GM23338 (cell line): ENCODE data around the gene NDUFA7. TPM values are rescaled to one million over a fixed set of nuclear protein-coding genes. Genes with fewer than 3 reads are reported as not detected.

Experiments
- ATAC-seq: fragments of 200-7000 bp; cut with Tn5 transposase; 3 replicates; pipeline ENCODE4 v1.9.1; 2020
- DNase-seq: peaks from one replicate; pipeline ENCODE4 v3.0.0-alpha.2; 2015; ENCODE audit warnings: low spot score
- H2AFZ ChIP-seq: fragments of 200-600 bp; sonication (generic); 2 replicates; pipeline ENCODE4 v1.8.0; 2016; ENCODE audit warnings: antibody characterized with exemption, mild to moderate bottlenecking, moderate library complexity
- H3F3A ChIP-seq: fragments of 200-600 bp; sonication (generic); replicated peaks from 2 replicates; pipeline ENCODE4 v1.8.0; 2017; ENCODE audit warnings: antibody characterized with exemption, mixed run types, low read depth
- H3K27ac ChIP-seq: fragments of 200-600 bp; sonication (generic); 2 replicates; pipeline ENCODE4 v1.6.1; 2016; ENCODE audit warnings: low read depth
- H3K27me3 ChIP-seq: fragments of 200-600 bp; sonication (generic); 2 replicates; pipeline ENCODE4 v1.8.0; 2016; ENCODE audit warnings: mild to moderate bottlenecking, mixed run types, moderate library complexity; ENCODE audit not compliant: insufficient read depth
- H3K36me3 ChIP-seq: fragments of 200-600 bp; sonication (generic); 2 replicates; pipeline ENCODE4 v1.8.0; 2016; ENCODE audit warnings: mild to moderate bottlenecking; ENCODE audit not compliant: insufficient read depth
- H3K4me1 ChIP-seq: fragments of 200-600 bp; sonication (generic); 2 replicates; pipeline ENCODE4 v1.8.0; 2016; ENCODE audit warnings: mild to moderate bottlenecking, moderate library complexity; ENCODE audit not compliant: insufficient read depth
- H3K4me2 ChIP-seq: fragments of 200-600 bp; sonication (generic); 2 replicates; pipeline ENCODE4 v1.7.1; 2017; ENCODE audit warnings: mixed run types
- H3K4me3 ChIP-seq: fragments of 200-600 bp; sonication (generic); 2 replicates; pipeline ENCODE4 v1.6.1; 2016; ENCODE audit warnings: mixed run types
- H3K79me2 ChIP-seq: fragments of 200-600 bp; sonication (generic); replicated peaks from 2 replicates; pipeline ENCODE4 v1.8.0; 2017; ENCODE audit warnings: mild to moderate bottlenecking; ENCODE audit not compliant: insufficient read depth
- H3K9me2 ChIP-seq: fragments of 200-600 bp; sonication (generic); 2 replicates; pipeline ENCODE4 v1.8.0; 2017; ENCODE audit not compliant: insufficient read depth
- H4K20me1 ChIP-seq: fragments of 200-600 bp; sonication (generic); replicated peaks from 2 replicates; pipeline ENCODE4 v1.8.0; 2017; ENCODE audit warnings: mild to moderate bottlenecking; ENCODE audit not compliant: insufficient read depth
- H3K27ac Mint-ChIP-seq: 2 replicates; pipeline ENCODE4 v1.8.0; 2020; ENCODE audit warnings: inconsistent platforms, mild to moderate bottlenecking, moderate library complexity, mixed read lengths
- H3K27me3 Mint-ChIP-seq: 3 replicates; pipeline ENCODE4 v1.8.0; 2022; ENCODE audit warnings: low read depth, mild to moderate bottlenecking, moderate library complexity, mixed read lengths, inconsistent platforms; ENCODE audit not compliant: insufficient read depth, poor library complexity
- H3K36me3 Mint-ChIP-seq: 3 replicates; pipeline ENCODE4 v1.8.0; 2021; ENCODE audit warnings: low read depth, mild to moderate bottlenecking, inconsistent platforms, moderate library complexity, mixed read lengths
- H3K4me1 Mint-ChIP-seq: 3 replicates; pipeline ENCODE4 v1.8.0; 2020; ENCODE audit warnings: mild to moderate bottlenecking, inconsistent platforms, mixed read lengths
- H3K4me3 Mint-ChIP-seq: 3 replicates; pipeline ENCODE4 v1.8.0; 2021; ENCODE audit warnings: moderate library complexity, mild to moderate bottlenecking, inconsistent platforms, mixed read lengths
- H3K9me3 Mint-ChIP-seq: 3 replicates; pipeline ENCODE4 v1.8.0; 2020; ENCODE audit warnings: moderate library complexity, mild to moderate bottlenecking, inconsistent platforms, mixed read lengths
- CREB1 ChIP-seq: fragments of 250-450 bp; sonication (Bioruptor Pico); IDR thresholded peaks from 2 replicates; pipeline ENCODE4 v1.5.0; 2020; ENCODE audit warnings: low read depth, mild to moderate bottlenecking, moderate library complexity
- CTCF ChIP-seq, 2 experiments: fragments of 200-600 bp in 1 of 2; sonication (generic) in 1 of 2; conservative IDR thresholded peaks; 2 replicates each; pipeline versions ENCODE4 v1.5.1 to v1.6.1; 2016 to 2017; ENCODE audit warnings: antibody characterized with exemption in 2 of 2, low read depth in 2 of 2, mild to moderate bottlenecking in 2 of 2, moderate library complexity in 1 of 2
- ETS1 ChIP-seq: IDR thresholded peaks from 2 replicates; pipeline ENCODE4 v1.6.1; 2016; ENCODE audit warnings: antibody characterized with exemption
- EZH2phosphoT487 ChIP-seq: fragments of 200-600 bp; sonication (generic); IDR thresholded peaks from one replicate; pipeline ENCODE4 v1.8.1; 2018; ENCODE audit warnings: antibody characterized with exemption; ENCODE audit not compliant: unreplicated experiment
- NANOG ChIP-seq: IDR thresholded peaks from 2 replicates; pipeline ENCODE4 v1.6.1; 2016; ENCODE audit warnings: antibody characterized with exemption, borderline replicate concordance
- POLR2AphosphoS5 ChIP-seq: IDR thresholded peaks from 2 replicates; pipeline ENCODE4 v1.6.1; 2016; ENCODE audit warnings: antibody characterized with exemption, low read depth
- REST ChIP-seq: IDR thresholded peaks from one replicate; pipeline ENCODE4 v1.6.1; 2018; ENCODE audit warnings: antibody characterized with exemption; ENCODE audit not compliant: unreplicated experiment
- STAT1 ChIP-seq: IDR thresholded peaks from one replicate; pipeline ENCODE4 v1.6.1; 2016; ENCODE audit warnings: antibody characterized with exemption; ENCODE audit not compliant: unreplicated experiment
- ZNF114 ChIP-seq: fragments of 250-450 bp; sonication (Bioruptor Pico); IDR thresholded peaks from 2 replicates; pipeline ENCODE4 v1.5.0; 2020; ENCODE audit warnings: mild to moderate bottlenecking, moderate library complexity
- ZNF331 ChIP-seq: fragments of 250-450 bp; sonication (Bioruptor Pico); IDR thresholded peaks from 2 replicates; pipeline ENCODE4 v1.5.0; 2020; ENCODE audit warnings: low read depth, mild to moderate bottlenecking, moderate library complexity
- polyA plus RNA-seq: library from polyadenylated mRNA; unstranded; fragments of >200 nt; fragmentation: Nextera tagmentation; extraction: Ambion mirVana; gene quantifications from 2 replicates; pipeline ENCODE4 v1.2.1, GENCODE V29; 2016
- total RNA-seq: library from RNA; depleted of rRNA; stranded (reverse); fragments of >200 nt; shearing (Covaris generic); gene quantifications from 2 replicates; pipeline ENCODE4 v1.2.3, GENCODE V29; 2014

Gene NDUFA7
- total and polyA plus RNA-seq, 2 experiments from 2014 or later = 35.1 to 344 TPM

GRCh38 chr19:8311461-8312260 is 9.5 kb downstream of the NDUFA7 start:
- Histone ChIP-seq H3K27ac (no peak overlapping the region), H3K4me2 (no peak overlapping the region), H3K27me3 (no peaks in the 10 kb centered on the region), H3F3A (peaks cover 3% of the 10 kb centered on the region), H3K9me2 (no peaks in the 10 kb centered on the region), H3K36me3 (no peaks in the 10 kb centered on the region), H3K79me2 (peaks cover 10% of the 10 kb centered on the region), H3K4me1 (peaks cover 10% of the 10 kb centered on the region; the same call in 1 of the 2 replicates), H3K4me3 (no peak overlapping the region), H2AFZ (no peak overlapping the region), H4K20me1 (peaks cover 3% of the 10 kb centered on the region; the same call in 1 of the 2 replicates)
- H3K4me3 Mint-ChIP-seq = no peak overlapping the region
- no peaks in the 10 kb centered on the region for H3K9me3 Mint-ChIP-seq
- peaks cover 15% of the 10 kb centered on the region for H3K27me3 Mint-ChIP-seq
- no peak overlapping the region for H3K27ac Mint-ChIP-seq
- peaks cover 17% of the 10 kb centered on the region for H3K4me1 Mint-ChIP-seq
- no peak for DNase-seq
- no peak for TF ChIP-seq ETS1
- no peak for TF ChIP-seq REST
- peaks cover 55% of the 10 kb centered on the region for H3K36me3 Mint-ChIP-seq
- no peak for ATAC-seq

GRCh38 chr19:8310342-8311055 is 10.7 kb downstream of the NDUFA7 start:
- peaks cover 16% of the 10 kb centered on the region for H3K27me3 Mint-ChIP-seq
- TF ChIP-seq CREB1 (CRISPR knock-in tag) (no peak), ZNF331 (no peak), EZH2phosphoT487 (no peak), NANOG (no peak), CTCF (conservative IDR thresholded peaks at IDR 0.05; ENCODE audit: low read depth in 2 of 2) (no peak), ZNF114 (CRISPR knock-in tag) (no peak), STAT1 (no peak), POLR2AphosphoS5 (no peak)

More at GRCh38 chr19:8310342-8311055, 10.7 kb downstream of the NDUFA7 start:
- Mint-ChIP-seq H3K9me3 (no peaks in the 10 kb centered on the region), H3K27ac (no peak overlapping the region), H3K4me1 (peaks cover 9% of the 10 kb centered on the region), H3K36me3 (peaks cover 51% of the 10 kb centered on the region), H3K4me3 (no peak overlapping the region)
- Histone ChIP-seq H3K9me2 (no peaks in the 10 kb centered on the region), H3K27me3 (no peaks in the 10 kb centered on the region), H2AFZ (no peak overlapping the region), H4K20me1 (peaks cover 3% of the 10 kb centered on the region; the same call in 1 of the 2 replicates), H3K79me2 (peaks cover 14% of the 10 kb centered on the region), H3K4me3 (no peak overlapping the region), H3F3A (peaks cover 10% of the 10 kb centered on the region), H3K27ac (no peak overlapping the region), H3K4me2 (no peak overlapping the region), H3K4me1 (peaks cover 11% of the 10 kb centered on the region; the same call in 1 of the 2 replicates), H3K36me3 (no peaks in the 10 kb centered on the region)
- ATAC-seq (no peak), DNase-seq (no peak)
